MG63 (cell line): Measurements from ENCODE around the gene EEFSEC. TPM values are rescaled to one million over a fixed set of nuclear protein-coding genes. Genes with fewer than 3 reads are reported as not detected.

Source experiments
- DNase-seq: peaks from one replicate; pipeline ENCODE4 v3.0.0-alpha.2; 2020
- H3K27me3 ChIP-seq: fragments of 250-450 bp; sonication (Bioruptor Pico); 2 replicates; pipeline ENCODE4 v1.5.1; 2020; ENCODE audit warnings: mild to moderate bottlenecking, moderate library complexity
- H3K36me3 ChIP-seq: fragments of 250-450 bp; sonication (Bioruptor Pico); 2 replicates; pipeline ENCODE4 v1.5.1; 2020; ENCODE audit warnings: mild to moderate bottlenecking, moderate library complexity
- H3K4me3 ChIP-seq: fragments of 250-450 bp; sonication (Bioruptor Pico); 2 replicates; pipeline ENCODE4 v1.5.1; 2020; ENCODE audit warnings: mild to moderate bottlenecking, moderate library complexity
- H3K9me3 ChIP-seq: fragments of 250-450 bp; sonication (Bioruptor Pico); 2 replicates; pipeline ENCODE4 v1.5.1; 2020; ENCODE audit warnings: mild to moderate bottlenecking, moderate library complexity
- total RNA-seq: library from RNA; depleted of rRNA; stranded (reverse); fragments of >200 nt; shearing (Covaris generic); gene quantifications from 2 replicates; pipeline ENCODE4 v1.2.3, GENCODE V29; 2014; ENCODE audit warnings: low replicate concordance

EEFSEC gene
- total RNA-seq, 1 experiment from 2014 or later = 6.8 TPM

DNA sequence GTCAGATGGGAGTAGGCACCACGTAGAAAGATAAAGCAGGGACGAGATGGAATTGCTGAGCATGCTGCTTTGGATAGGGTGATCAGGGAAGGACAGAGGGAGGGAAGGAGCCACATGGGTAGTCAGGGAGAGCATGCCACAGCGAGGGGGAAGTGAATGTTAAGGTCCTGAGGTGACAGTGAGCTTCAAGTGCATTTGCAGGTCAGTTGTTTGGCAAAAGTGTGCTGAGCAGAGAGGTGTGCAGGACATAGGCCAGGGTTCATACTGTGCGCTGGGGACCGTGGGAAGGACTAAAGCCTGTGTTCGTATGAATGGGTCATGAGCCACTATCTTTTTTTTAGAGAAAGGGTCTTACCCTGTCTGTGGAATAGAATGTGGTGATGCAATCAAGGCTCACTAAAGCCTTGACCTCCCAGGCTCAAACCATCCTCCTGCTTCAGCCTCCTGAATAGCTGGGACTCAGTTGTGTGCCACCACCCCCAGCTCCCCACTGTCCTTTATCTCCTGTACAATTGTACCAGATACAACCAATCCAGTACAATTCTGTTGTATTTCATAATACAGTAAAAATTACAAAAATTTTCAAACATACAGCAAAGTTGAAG lies 205.9 kb downstream of the EEFSEC start:
- DNase-seq = no peak
- no peaks in the 10 kb centered on the region for H3K27me3 ChIP-seq
- H3K36me3 ChIP-seq = no peaks in the 10 kb centered on the region
- H3K4me3 ChIP-seq = no peak overlapping the region
- no peaks in the 10 kb centered on the region for H3K9me3 ChIP-seq

DNA sequence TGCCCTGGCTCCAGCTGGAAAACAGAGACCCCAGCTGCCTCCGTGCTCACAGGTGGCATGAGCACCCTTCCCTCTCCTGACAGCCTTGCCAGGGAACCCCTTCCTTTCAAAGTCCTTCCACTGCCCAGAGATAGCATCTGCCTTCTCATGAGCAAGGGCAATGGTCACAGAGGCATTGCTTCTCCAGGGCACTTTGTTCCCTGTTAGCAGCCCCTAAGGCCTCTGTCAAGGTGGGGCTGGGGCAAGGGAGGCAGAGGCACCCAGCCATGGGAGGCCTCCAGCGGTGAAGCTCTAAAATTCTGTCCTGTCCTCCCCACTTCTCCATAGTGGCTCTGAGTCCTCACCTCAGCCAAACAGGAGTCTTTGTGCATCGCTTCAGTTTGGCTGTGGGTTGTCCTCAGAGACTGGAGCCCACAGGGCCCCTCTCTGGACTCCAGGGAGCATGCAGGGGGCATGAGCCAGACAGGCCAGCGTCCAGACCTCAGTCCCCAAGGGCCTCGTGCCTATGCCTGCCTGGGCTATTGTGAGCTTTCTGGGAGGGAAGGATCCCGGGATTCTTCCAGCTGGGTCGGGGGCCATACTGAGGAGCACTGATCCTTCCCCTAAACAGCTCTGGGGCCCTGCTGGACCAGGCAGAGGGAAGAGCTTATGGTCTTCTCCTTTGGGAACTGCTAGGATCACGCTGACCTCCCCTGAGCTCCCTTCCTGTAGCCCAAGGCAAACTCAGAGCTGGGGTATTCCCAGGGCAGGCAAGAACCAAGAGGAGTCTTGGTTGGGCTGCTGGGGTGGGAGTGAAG lies 206.8 kb downstream of the EEFSEC start:
- Histone ChIP-seq H3K9me3 (no peaks in the 10 kb centered on the region), H3K27me3 (no peaks in the 10 kb centered on the region), H3K4me3 (no peak overlapping the region), H3K36me3 (no peaks in the 10 kb centered on the region)
- no peak for DNase-seq

DNA sequence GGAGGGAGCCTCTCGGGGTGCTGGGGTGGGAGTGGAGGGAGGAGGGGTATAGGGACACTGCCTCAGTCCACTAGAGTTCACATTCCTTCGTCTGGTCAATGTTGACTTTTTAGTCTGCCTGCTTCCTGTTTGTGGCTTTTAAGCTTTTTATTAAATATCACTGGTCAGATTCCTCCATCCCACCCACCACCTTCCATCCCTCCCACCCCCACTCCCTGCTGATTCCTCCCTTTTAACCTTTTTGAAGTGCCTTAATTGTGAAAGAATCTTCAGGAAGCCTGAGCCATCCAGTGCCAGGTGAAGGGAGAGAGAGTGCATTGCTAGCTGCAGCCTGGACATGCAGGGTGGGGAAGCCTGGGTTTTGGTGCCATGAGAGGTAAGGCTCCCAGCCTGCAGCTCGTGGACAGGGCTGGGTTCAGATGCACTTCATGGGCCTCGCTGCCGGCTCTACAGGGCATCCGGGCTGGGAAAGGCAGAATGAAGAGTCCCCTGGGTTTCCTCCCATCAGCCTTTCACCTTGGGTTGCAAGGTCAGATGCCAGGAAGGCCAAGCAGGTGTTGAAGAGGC lies 207.5 kb downstream of the EEFSEC start:
- DNase-seq = no peak

DNA sequence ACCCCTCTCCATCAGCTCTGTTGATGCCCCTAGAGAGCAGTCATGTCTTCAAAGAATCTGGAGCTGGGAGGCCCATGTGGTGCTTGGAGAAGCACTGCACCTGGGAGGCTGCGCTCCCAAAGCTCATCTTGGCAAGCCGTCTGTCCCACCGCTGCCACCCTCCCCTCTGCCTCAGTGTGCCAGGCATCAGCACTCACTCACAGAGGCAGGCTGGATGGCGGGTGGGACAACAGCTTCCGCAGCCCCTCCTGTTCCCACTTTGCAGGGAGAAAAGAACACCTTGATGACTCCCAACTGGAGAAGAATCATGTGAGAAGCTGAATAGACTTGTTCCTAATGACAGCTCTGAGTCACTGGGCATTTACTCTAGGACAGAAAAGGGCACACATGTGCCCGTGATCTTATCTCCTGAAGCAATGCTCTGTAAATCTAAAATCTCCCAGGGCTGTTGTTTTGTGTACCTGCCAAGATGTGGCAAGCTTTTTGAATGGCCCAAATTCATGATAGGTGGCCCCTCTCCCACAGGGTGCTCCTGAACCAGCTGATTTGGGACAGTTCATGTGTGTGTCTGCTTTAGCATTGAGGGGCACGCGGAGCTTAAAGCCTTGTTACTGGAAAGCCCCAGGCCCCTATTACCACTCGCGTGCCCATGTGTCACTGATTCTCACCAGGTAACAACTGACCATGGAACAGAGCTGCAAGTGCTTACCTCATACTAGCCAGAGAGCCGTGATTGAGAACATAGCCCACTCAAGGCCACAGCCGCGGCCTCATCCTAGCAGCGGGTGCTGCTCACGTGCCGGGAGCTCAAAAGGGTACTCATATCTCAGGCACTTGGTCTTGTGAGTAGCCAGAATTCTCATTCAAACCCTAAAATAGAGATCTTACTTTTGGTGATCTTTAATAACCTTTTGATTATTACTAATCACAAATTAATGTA lies 209.0 kb downstream of the EEFSEC start:
- no peak for DNase-seq
- H3K36me3 ChIP-seq = no peaks in the 10 kb centered on the region
- H3K9me3 ChIP-seq = no peaks in the 10 kb centered on the region
- no peak overlapping the region for H3K4me3 ChIP-seq
- H3K27me3 ChIP-seq = no peaks in the 10 kb centered on the region

More for the DNA sequence above, 207.5 kb downstream of the EEFSEC start:
- Histone ChIP-seq H3K9me3 (no peaks in the 10 kb centered on the region), H3K4me3 (no peak overlapping the region), H3K36me3 (no peaks in the 10 kb centered on the region), H3K27me3 (no peaks in the 10 kb centered on the region)

DNA sequence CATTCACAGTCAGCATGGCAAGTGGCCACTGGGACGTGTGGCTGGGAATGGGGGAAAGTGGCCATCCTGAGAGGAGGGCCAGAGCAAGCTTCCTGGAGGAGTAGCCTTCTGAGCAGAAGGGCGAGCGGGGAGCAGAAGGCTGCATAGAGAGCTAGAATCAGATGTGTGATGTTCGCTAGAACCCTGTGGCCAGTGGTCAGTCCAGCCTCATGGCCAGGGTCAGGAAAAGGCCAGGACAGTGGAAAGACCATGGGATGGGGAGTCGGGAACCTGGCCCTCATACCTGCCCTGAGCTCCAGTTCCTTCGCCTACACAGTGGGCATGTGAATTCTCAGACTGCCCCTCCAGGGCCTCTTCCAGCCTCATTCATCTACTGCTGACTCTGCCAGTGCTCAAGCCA lies 211.0 kb downstream of the EEFSEC start:
- no peaks in the 10 kb centered on the region for H3K27me3 ChIP-seq
- H3K4me3 ChIP-seq = no peak overlapping the region
- no peaks in the 10 kb centered on the region for H3K36me3 ChIP-seq
- H3K9me3 ChIP-seq = no peaks in the 10 kb centered on the region
- DNase-seq = no peak

DNA sequence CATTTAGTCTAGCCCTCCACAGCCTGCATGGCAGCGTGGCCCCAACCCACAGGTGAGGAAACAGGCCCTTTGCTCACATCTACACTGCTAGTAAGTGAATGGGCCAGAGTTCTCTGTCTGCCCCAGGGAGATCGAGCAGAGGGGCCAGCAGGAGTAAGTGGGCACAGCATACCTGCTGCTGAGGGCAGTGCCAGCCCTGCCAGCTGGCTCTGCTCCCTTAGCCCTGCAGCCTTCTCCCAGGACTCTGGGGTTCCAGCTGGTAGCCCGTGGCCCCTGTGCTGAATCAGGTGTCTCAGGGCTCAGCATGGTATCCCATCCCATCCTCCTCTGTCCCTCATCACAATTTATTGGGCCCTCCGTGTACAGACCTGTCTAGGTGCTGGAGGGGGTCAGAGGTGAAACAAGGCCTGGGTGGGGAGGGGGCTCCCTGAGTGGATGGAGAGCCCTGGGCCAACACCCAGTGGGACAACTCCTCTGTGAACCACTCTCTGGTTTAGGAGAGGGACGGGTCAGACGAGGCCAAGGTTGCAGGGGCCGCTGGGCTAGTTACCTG lies 211.6 kb downstream of the EEFSEC start:
- no peaks in the 10 kb centered on the region for H3K9me3 ChIP-seq
- no peaks in the 10 kb centered on the region for H3K36me3 ChIP-seq
- no peaks in the 10 kb centered on the region for H3K27me3 ChIP-seq
- H3K4me3 ChIP-seq = no peak overlapping the region
- DNase-seq = no peak

DNA sequence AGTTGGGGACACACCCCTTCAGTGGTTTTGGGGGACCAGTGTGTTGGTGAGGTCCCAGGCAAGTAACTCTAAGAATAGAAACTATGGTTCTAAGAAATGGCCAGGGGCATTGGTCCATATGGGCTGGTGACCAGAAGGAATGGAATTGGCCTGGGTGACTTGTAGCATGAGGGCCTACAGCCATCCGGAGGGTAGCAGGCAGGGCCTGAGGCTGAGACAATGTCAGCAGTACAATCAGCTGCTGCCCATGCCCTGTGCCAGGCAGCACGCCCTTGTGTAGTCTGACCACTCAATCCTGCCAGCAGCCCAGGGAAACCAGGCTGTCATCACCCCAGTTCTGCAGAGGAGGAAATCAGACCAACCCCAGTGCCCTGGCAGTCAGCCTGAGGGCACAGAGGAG lies 212.9 kb downstream of the EEFSEC start:
- Histone ChIP-seq H3K27me3 (no peaks in the 10 kb centered on the region), H3K9me3 (no peaks in the 10 kb centered on the region), H3K36me3 (no peaks in the 10 kb centered on the region), H3K4me3 (no peak overlapping the region)
- peak; percentile 27 for DNase-seq

DNA sequence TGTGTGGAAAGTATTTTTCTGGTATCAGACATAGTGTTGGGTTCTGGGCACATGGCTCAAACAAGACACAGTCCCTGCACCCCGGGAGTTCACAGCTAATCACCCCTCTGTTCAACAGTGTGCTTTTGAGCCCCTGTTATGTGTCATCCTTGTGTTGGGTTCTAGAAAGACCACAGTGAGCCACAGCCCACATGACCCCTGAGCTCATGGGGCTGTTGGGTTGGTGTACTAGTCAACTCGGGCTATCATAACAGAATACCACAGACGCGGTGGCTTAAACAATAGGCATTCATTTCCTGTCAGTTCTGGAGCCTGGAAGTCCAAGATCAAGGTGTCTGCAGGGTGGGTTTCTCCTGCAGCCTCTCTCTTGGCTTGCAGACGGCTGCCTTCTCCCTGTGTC lies 213.4 kb downstream of the EEFSEC start:
- H3K27me3 ChIP-seq = no peaks in the 10 kb centered on the region
- H3K9me3 ChIP-seq = no peaks in the 10 kb centered on the region
- H3K4me3 ChIP-seq = no peak overlapping the region
- H3K36me3 ChIP-seq = no peaks in the 10 kb centered on the region
- DNase-seq = no peak

DNA sequence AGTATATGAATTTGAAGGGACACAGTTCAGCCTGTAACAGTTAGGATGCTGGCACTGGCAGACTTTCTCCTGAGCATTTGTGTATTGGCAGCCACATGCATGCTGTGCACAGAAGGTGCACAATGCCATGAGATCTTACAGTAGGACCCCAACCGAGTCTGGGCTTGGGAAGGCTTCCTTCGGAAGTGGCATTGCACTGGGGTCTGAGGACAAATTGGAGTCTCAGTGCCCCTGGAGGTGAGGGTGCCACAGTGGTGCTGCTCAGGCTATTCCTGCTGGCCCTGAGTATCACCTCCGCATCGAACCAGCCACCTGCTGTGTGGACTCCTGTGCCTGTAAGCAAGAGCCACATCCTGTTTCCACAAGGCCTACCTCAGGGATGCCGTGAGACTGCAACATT lies 213.9 kb downstream of the EEFSEC start:
- Histone ChIP-seq H3K9me3 (no peaks in the 10 kb centered on the region), H3K4me3 (no peak overlapping the region), H3K27me3 (no peaks in the 10 kb centered on the region), H3K36me3 (no peaks in the 10 kb centered on the region)
- DNase-seq = no peak

DNA sequence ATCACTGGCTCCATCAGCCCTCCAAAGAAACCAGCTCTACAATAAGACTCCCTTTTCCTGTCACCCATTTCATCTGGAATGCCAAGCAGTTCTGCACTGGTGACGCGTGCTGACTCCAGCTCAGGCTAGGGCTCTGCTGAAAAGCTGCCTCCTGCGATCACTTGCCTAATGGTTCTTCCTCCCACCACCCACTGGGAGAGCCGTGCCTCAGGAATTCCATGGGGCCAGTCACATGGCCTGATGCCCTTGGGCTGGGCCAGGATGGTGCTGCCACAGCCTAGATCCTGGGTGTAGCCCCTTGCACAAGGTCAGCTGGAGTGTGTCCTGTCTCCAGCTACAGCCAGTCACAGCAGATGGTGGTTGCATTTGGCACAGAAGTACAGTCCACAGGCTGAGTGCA lies 214.5 kb downstream of the EEFSEC start:
- Histone ChIP-seq H3K9me3 (no peaks in the 10 kb centered on the region), H3K36me3 (no peaks in the 10 kb centered on the region), H3K4me3 (no peak overlapping the region), H3K27me3 (no peaks in the 10 kb centered on the region)
- peak; percentile 64 for DNase-seq

DNA sequence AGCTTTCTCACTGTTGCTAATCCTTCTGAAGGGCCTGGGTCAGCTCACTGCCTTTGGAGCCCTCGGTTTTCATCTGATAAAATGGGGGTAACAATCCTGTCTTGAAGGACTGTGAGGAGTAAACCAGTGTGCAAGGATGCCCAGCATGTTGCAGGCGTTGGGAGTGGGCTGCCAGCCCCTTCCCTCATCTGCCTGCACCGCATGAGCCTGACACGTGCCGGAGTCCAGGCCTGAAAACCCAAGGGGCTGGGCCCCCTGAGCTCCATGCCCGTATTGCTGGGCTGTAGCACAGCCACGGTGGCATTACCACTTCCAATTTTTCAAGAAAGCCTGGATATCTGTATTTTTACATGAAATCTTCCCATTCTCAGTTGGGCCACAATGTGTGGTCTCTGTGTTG lies 215.3 kb downstream of the EEFSEC start:
- Histone ChIP-seq H3K4me3 (no peak overlapping the region), H3K9me3 (no peaks in the 10 kb centered on the region), H3K27me3 (no peaks in the 10 kb centered on the region), H3K36me3 (no peaks in the 10 kb centered on the region)
- no peak for DNase-seq

DNA sequence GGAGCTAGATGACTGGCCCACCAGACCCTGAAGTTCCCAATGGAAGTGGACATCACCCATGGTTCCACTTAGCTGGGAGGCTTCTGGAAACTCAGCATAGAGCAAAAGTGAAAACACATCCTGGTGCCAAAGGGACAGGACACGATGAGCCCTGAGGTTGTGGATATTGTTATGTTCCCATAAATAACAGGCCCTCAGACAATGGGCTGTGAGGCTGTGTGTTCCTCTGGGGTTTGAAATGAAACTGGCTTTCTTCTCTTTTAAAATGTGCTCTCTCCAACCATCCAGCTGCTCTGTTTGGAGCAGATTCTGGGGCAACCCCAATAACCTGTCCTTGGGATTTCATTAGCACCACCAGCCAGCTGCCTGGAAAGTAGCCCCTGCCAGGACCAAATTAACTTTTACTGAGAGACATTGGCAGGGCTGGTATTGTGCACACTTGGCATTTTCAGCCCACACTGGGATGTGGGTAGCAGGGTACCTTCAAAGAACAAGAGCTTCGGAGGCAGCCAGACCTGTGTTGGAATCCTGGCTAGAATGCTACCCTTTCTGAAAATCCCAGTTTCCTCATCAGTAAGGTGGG lies 215.9 kb downstream of the EEFSEC start:
- no peak overlapping the region for H3K4me3 ChIP-seq
- no peak for DNase-seq
- H3K9me3 ChIP-seq = no peaks in the 10 kb centered on the region
- no peaks in the 10 kb centered on the region for H3K27me3 ChIP-seq
- H3K36me3 ChIP-seq = no peaks in the 10 kb centered on the region

DNA sequence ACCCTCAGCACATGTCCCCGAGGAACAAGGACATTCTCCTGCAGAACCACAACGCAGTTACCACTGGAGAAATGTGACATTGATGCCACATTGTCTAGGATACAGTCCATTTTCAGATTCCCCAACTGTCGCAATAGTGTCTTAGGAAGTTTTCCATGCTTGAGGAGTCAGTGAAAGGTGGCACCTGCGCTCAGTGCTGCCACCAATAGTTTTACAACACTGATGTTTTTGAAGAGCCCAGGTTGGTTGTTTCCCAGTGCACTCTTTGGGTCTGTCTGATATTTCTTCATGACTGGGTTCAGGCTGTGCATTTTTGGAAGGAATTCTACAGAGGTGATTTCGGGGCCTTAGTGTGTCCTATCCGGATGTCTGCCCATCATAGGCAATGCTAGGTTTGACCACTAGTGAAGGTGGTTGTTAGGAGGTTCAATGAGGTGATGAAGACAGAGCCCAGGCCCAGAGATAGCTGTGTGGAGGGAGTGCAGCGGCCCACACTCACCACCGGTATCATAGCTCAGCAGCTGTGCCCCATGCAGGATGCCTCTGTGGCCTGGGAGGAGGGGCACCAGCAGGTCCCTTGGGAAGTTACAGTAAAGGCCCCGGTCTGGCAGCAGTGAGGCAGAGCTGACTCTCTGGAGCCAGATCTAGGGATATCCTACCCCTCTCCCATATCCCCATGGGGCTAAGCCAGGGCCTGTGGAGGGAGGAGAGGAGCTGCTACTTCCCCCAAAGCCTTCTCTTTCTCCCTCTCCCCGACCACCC lies 216.8 kb downstream of the EEFSEC start:
- no peaks in the 10 kb centered on the region for H3K27me3 ChIP-seq
- H3K9me3 ChIP-seq = no peaks in the 10 kb centered on the region
- H3K4me3 ChIP-seq = no peak overlapping the region
- DNase-seq = no peak
- H3K36me3 ChIP-seq = no peaks in the 10 kb centered on the region

DNA sequence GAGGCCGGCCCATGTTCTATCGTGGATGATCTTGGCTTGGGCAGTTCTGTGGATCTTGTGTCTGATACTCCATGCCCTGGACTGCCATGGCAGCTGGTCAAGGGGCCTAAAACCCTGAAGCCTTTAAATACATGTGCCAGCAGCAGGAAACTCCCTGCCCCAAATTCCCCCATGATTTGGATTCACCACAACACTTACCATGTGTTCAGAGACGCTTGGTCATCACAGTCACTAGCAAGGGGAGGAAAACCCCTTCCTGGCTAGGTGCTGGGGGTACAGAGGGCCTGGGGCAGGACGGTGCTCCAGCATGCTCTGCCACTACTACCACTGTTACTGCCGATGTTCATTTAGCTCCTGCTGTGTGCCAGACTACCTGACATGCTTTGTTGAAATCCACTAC lies 219.0 kb downstream of the EEFSEC start:
- Histone ChIP-seq H3K27me3 (no peaks in the 10 kb centered on the region), H3K36me3 (no peaks in the 10 kb centered on the region), H3K4me3 (no peak overlapping the region), H3K9me3 (no peaks in the 10 kb centered on the region)
- DNase-seq = no peak

DNA sequence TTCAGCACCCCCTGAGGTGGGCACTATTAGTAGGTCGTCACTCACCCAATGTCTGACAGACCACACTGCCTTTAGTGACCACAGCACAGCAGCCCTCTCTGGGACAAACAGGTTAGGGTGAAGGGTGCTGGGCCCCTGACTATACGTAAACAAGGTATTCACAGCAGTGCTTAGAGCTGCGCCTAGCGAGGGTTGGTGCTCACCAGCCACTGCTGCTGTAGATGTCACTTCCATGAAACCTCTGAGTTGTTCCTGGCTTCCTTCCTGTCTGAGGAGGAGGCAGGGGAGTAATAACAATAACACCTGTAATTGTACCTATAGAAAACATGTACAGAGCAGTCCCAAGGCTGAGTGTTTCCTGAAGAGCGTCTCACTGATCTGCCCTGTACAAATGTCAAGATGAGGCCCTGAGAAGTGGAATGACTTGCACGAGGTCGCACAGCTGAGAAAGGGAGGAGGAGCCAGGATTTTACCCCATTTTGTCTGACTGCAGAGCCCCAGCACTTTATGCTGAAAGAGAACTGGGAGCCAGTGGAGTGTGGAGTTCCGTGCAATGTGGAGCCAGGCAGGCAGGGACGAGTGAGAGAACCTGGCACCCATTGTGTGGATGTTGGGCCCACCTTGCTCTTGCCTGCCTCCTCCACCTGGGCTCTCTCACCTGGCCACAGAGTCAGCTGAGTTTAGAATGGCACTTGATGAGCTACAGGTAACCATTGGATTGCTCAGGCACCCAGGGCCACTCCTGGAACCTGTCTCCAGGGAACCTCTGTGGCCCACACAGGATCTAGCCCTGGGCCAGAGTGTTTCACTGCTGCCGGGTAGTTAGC lies 219.6 kb downstream of the EEFSEC start:
- DNase-seq = no peak
- H3K27me3 ChIP-seq = no peaks in the 10 kb centered on the region
- no peak overlapping the region for H3K4me3 ChIP-seq
- H3K9me3 ChIP-seq = no peaks in the 10 kb centered on the region
- H3K36me3 ChIP-seq = no peaks in the 10 kb centered on the region
